OCI-LY1 (cell line): Measurements from ENCODE around the gene SFMBT2.

ENCODE experiments used
- H2AFZ ChIP-seq: fragments of 200-600 bp; sonication (generic), shearing (Covaris generic); 2 replicates; pipeline ENCODE4 v1.6.0; 2014; ENCODE audit warnings: antibody characterized with exemption, mild to moderate bottlenecking, low read length
- H3F3A ChIP-seq: fragments of 200-600 bp; sonication (generic), shearing (Covaris generic); 2 replicates; pipeline ENCODE4 v1.6.0; 2014; ENCODE audit warnings: mild to moderate bottlenecking, antibody characterized with exemption, low read length, moderate library complexity; ENCODE audit not compliant: insufficient read depth
- H3K27ac ChIP-seq: fragments of 200-600 bp; sonication (generic); 2 replicates; pipeline ENCODE4 v1.5.1; 2014; ENCODE audit warnings: low read length, mixed run types, mild to moderate bottlenecking, low read depth; ENCODE audit not compliant: poor library complexity, severe bottlenecking
- H3K27me3 ChIP-seq: fragments of 200-600 bp; sonication (generic); 2 replicates; pipeline ENCODE4 v1.6.0; 2014; ENCODE audit warnings: antibody characterized with exemption, mild to moderate bottlenecking, low read length, moderate library complexity; ENCODE audit not compliant: insufficient read depth
- H3K36me3 ChIP-seq: fragments of 200-600 bp; sonication (generic); 2 replicates; pipeline ENCODE4 v1.6.1; 2014; ENCODE audit warnings: mild to moderate bottlenecking, antibody characterized with exemption, low read length, moderate library complexity, mixed read lengths; ENCODE audit not compliant: insufficient read depth
- H3K4me1 ChIP-seq: fragments of 200-600 bp; sonication (generic); 2 replicates; pipeline ENCODE4 v1.5.1; 2014; ENCODE audit warnings: mild to moderate bottlenecking, low read length, moderate library complexity; ENCODE audit not compliant: insufficient read depth, severe bottlenecking
- H3K4me2 ChIP-seq: fragments of 200-600 bp; sonication (generic), shearing (Covaris generic); 2 replicates; pipeline ENCODE4 v1.6.1; 2014; ENCODE audit warnings: low read length
- H3K4me3 ChIP-seq: fragments of 200-600 bp; sonication (generic); 2 replicates; pipeline ENCODE4 v1.5.1; 2014; ENCODE audit warnings: low read length, low read depth, mild to moderate bottlenecking, mixed read lengths; ENCODE audit not compliant: poor library complexity, severe bottlenecking
- H3K79me2 ChIP-seq: fragments of 200-600 bp; shearing (Covaris generic); 2 replicates; pipeline ENCODE4 v1.6.1; 2016; ENCODE audit warnings: mixed run types, low read length, mixed read lengths; ENCODE audit not compliant: insufficient read depth
- H3K9ac ChIP-seq: fragments of 200-600 bp; sonication (generic), shearing (Covaris generic); 2 replicates; pipeline ENCODE4 v1.6.1; 2014; ENCODE audit warnings: mild to moderate bottlenecking, low read length, mixed read lengths
- H3K9me2 ChIP-seq: fragments of 200-600 bp; sonication (generic), shearing (Covaris generic); 2 replicates; pipeline ENCODE4 v1.6.1; 2014; ENCODE audit warnings: low read depth, mild to moderate bottlenecking, low read length, mixed read lengths
- H3K9me3 ChIP-seq: fragments of 200-600 bp; shearing (Covaris generic); 2 replicates; pipeline ENCODE4 v1.6.1; 2014; ENCODE audit warnings: low read length, mixed read lengths
- H4K20me1 ChIP-seq: fragments of 200-600 bp; sonication (generic), shearing (Covaris generic); 2 replicates; pipeline ENCODE4 v1.6.0; 2016; ENCODE audit warnings: mild to moderate bottlenecking, low read length; ENCODE audit not compliant: insufficient read depth
- CTCF ChIP-seq: fragments of 200-600 bp; sonication (generic), shearing (Covaris generic); IDR thresholded peaks from 2 replicates; pipeline ENCODE4 v1.5.1; 2017; ENCODE audit warnings: mild to moderate bottlenecking, antibody characterized with exemption, low read length, moderate library complexity, mixed read lengths
- EZH2 ChIP-seq: fragments of 200-600 bp; sonication (generic), shearing (Covaris generic); IDR thresholded peaks from 2 replicates; pipeline ENCODE4 v1.8.0; 2017; ENCODE audit warnings: borderline replicate concordance, mixed run types, mild to moderate bottlenecking, antibody characterized with exemption, low read length, moderate library complexity, mixed read lengths

The SFMBT2 gene

DNA sequence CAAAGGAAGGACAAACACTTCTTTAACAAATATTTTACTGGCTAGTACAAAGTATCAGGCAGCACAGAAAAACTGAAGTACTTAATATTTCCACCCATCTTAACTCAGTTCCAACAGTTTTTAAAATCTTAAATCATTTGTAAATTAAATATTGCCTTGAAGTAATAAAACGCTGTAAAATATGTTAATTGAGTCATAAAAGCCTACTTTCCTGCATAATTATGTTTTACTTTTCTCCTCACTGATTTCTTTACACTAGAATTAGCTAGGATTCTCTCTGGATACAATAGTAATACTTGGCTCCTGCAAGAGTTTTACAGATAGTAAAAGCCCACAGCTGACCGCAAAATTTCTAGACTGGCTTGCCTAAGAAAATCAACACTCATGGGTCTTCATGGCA, 74.9 kb downstream of the SFMBT2 start:
- H4K20me1 ChIP-seq = no peaks in the 10 kb centered on the region

DNA sequence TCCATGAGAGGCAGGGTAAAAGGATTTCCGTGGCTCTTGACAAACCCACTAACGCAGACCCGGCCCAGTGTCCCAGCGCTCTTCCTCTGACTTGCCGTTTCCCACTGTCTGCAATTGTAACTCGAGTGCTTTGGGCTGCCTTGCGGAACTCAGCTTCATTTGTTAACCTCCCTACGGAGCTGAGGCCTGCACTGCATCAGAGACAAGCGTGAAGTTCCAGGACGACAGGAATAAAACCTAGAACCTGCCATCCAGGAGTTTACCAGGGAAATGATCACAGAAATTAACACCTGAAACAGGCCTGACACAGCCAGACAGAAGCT, 76.2 kb downstream of the SFMBT2 start:
- H4K20me1 ChIP-seq = no peaks in the 10 kb centered on the region
- peaks cover 9% of the 10 kb centered on the region; the same call in 1 of the 2 replicates for H3K79me2 ChIP-seq
- H3K4me1 ChIP-seq = peaks cover 12% of the 10 kb centered on the region
- H3K27me3 ChIP-seq = no peaks in the 10 kb centered on the region
- H3K9me2 ChIP-seq = no peaks in the 10 kb centered on the region
- no peaks in the 10 kb centered on the region for H3K9me3 ChIP-seq
- no peak overlapping the region for H3K4me2 ChIP-seq
- no peaks in the 10 kb centered on the region for H3F3A ChIP-seq
- H2AFZ ChIP-seq = no peak overlapping the region
- TF ChIP-seq EZH2 (no peak), CTCF (no peak)
- no peak overlapping the region for H3K9ac ChIP-seq
- H3K36me3 ChIP-seq = peaks cover 4% of the 10 kb centered on the region; the same call in 1 of the 2 replicates
- H3K4me3 ChIP-seq = no peak overlapping the region
- no peak overlapping the region for H3K27ac ChIP-seq

More for the DNA sequence above, 74.9 kb downstream of the SFMBT2 start:
- Histone ChIP-seq H3K36me3 (no peaks in the 10 kb centered on the region; the same call in 1 of the 2 replicates), H3K9ac (no peak overlapping the region), H3K79me2 (peaks cover 9% of the 10 kb centered on the region; the same call in 1 of the 2 replicates), H2AFZ (no peak overlapping the region), H3K9me3 (no peaks in the 10 kb centered on the region), H3K4me3 (no peak overlapping the region), H3K4me1 (peaks cover 12% of the 10 kb centered on the region), H3K9me2 (no peaks in the 10 kb centered on the region), H3K4me2 (no peak overlapping the region), H3F3A (no peaks in the 10 kb centered on the region), H3K27me3 (no peaks in the 10 kb centered on the region), H3K27ac (no peak overlapping the region)
- TF ChIP-seq CTCF (no peak), EZH2 (no peak)

DNA sequence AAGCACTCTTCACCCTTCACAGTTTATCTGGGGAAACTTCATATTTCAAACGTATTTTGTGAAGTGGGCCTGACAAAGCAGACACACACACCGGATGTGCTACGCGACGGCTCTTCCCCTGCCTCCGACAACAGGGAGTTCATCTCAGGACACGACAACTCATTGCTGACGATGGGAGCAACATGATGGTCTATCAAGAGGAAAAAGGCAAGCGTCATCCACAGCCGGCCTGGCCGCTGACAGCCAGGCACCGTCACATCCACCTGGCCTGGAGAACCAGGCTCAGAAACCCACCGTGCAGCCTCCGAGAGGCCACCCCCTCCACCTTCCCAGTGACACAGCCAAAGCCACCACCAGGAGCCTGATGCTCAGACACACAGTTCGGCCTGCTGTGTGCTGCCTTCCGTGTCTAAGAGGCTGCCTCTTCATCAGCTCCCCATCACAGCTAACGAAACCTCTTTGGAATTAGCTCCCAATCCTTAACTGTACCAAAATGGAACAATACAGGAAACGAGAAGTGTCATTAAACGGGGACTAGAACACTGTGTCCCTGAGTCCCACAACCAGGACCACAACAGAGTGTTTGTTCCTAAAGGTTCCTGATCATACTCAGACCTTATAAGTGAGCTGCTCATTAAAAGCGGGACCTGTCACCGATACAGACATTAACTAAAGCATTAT, 76.7 kb downstream of the SFMBT2 start:
- H3K9me2 ChIP-seq = no peaks in the 10 kb centered on the region
- peaks cover 12% of the 10 kb centered on the region for H3K4me1 ChIP-seq
- no peak overlapping the region for H3K4me3 ChIP-seq
- peaks cover 9% of the 10 kb centered on the region; the same call in 1 of the 2 replicates for H3K79me2 ChIP-seq
- no peaks in the 10 kb centered on the region for H3F3A ChIP-seq
- H3K9me3 ChIP-seq = no peaks in the 10 kb centered on the region
- no peak overlapping the region for H3K27ac ChIP-seq
- H3K36me3 ChIP-seq = peaks cover 9% of the 10 kb centered on the region
- TF ChIP-seq CTCF (no peak), EZH2 (no peak)
- no peaks in the 10 kb centered on the region for H4K20me1 ChIP-seq
- H3K9ac ChIP-seq = no peak overlapping the region
- no peak overlapping the region for H3K4me2 ChIP-seq
- no peaks in the 10 kb centered on the region for H3K27me3 ChIP-seq
- no peak overlapping the region for H2AFZ ChIP-seq
